Measurements from ENCODE around the gene FRMPD4.
"Not testable (repeated sequence)": the region's sequence is repeated elsewhere in the genome, so short reads cannot be mapped to it uniquely, and the experiment has no call there.

The FRMPD4 gene
- total RNA-seq, result 0 reads per million in 4 donors

DNA sequence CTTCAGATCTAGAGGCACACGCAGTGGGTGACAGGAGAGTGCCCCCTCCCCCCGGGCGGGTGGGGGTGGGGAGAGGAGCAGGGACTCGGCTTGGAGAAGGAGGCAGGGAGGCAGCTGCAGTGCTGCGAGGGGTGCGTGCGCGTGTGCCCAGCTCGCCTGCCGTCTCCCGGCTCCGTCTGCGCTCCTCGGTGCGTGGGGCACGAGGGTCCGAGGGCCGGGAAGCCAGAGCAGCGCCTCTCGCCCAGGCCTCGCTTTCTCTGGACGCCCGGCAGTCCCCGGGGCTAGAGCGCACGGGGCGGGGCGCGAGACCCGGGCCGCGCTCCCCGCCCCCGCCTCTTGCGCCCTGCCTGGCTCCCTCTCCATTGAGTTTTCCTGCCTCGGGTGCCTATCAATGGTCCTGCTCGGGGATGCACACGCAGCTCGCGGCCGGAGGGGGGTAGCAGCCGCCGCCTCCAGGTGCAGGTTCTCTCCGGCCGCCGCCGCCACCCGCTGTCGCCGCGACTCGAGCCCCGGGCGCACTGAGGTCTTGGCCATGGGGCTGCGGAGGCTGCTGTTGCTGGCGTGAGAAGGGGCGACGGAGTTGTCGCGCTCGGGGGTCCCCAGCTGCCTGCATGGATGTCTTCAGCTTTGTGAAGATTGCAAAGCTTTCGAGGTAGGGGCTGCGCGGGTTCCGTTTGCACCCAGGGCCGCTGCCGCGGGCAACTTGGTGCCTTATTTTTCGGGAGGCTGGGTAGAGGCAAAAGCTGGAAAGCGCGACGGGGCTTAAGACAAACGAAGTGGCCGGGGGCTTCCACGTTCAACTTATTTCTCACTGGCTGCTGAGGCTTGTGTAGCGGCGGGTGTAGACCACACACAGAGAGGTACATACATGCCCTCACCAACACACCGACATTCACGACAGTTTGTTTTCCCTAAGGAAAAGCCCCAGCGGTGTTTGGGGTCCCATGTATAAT lies at the start of gene FRMPD4:
Gene FRMPD4 (plus strand): TSS at position 113 of the 953 bp plus-strand sequence. CDS start 499 bp downstream, at position 612.
- no peak for DNase-seq

DNA sequence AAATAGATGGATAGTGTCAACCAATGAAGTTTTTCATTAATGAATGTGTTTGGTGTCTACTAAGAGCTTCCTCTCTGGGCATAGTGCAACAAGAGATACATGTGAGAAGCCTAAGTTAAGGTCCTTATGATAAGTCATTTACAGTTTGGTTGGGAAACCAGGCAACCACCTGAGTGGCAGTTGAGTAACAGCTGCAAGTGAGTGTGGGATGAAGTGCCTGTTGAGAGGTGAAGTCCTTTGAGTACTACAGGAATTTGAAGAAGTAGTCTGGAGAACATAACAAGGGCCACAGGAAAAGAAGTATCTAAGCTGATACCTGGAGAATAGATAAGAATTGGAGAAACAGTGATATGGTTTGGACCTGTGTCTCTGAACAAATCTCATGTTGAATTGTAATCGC lies 48.5 kb upstream of the FRMPD4 start:
- DNase-seq, result no peak

DNA sequence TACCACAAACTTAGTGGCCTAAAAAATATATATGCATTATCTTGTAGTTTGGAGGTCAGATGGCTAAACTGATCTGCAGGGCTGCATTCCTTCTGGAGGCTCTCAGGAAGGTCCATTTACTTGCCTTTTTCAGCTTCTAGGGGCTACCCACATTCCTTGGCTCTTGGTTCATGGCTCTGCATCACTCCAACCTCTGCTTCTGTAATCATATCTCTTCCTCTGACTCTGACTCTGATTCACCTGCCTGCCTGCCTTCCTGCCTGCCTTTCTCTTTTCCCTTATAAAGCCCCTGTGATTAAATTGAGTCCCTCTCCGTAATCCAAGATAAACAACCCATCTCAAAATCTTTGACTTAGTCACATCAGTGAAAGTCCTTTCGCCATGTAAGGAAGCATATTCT lies 25.0 kb upstream of the FRMPD4 start:
- DNase-seq, result no peak

DNA sequence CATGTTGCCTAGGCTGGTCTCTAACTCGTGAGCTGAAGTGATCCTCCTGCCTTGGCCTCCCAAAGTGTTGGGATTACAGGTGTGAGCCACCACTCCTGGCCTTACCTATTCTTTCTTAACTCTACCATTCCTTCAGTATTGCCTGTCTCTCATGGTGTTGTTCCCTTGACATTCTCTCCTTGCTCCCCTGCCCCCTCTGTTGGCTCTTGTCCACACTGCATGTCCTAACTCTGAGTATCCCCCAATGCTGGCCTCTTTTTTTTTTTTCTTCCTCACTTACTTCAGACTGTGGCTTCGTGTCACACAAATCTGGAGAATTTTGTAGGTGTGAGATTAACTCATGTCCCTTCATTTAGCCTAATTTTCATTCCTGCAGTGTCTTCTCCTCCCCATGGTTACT lies 22.9 kb upstream of the FRMPD4 start:
- no peak for DNase-seq

DNA sequence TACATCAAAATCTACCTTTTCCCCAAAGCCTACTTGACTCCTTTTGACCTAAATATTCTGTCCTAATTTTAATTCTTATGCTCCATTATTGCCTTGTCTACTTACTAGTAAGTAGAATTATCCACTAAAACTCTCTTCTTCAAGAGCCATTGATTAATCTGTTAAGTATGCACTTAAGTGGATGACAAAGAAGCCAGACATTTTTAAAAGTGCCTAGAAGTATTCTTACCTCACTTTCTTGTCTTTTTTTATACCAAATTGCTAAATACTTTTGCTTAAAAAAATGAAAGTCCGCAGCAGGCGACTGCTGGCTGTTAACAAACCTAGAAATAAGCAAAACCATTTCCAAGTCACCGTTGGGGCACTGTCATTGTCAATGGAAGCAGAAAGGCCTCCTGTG lies 20.1 kb upstream of the FRMPD4 start:
- DNase-seq, result no peak

DNA sequence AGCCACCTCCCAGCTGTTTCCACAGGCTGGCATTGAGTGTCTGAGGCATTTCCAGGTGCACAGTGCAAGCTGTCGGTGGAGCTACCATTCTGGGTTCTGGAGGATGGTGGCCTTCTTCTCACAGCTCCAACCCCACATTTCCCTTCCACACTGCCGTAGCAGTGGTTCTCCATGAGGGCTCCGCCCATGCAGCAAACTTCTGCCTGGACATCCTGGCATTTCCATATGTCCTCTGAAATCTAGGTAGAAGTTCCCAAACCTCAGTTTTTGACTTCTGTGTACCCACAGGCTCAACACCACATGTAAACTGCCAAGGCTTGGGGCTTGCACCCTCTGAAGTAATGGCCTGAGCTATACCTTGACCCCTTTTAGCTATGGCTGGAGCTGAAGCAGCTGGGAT lies 10.3 kb upstream of the FRMPD4 start:
- no peak for DNase-seq

DNA sequence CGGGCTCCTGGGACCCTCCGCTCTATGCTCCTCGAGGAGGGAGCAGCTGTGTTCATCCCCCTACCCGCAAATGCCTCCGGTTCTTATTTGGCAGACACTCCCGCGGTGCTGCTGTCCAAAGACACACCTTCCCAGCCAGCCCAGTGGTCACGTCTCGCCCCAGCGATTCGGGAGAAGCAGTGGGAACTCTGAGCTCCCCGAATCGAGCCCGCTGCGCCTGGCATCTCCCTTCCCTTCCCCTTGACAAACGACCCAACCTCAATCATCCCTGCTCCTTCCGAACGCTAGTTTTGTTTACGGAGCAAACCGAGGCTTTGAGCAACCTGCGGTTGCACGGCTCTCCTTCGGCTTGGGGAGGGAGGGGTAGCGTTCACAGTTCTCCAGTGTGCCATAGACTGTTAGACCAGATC lies 317 bp upstream of the FRMPD4 start:
- DNase-seq, result no peak

DNA sequence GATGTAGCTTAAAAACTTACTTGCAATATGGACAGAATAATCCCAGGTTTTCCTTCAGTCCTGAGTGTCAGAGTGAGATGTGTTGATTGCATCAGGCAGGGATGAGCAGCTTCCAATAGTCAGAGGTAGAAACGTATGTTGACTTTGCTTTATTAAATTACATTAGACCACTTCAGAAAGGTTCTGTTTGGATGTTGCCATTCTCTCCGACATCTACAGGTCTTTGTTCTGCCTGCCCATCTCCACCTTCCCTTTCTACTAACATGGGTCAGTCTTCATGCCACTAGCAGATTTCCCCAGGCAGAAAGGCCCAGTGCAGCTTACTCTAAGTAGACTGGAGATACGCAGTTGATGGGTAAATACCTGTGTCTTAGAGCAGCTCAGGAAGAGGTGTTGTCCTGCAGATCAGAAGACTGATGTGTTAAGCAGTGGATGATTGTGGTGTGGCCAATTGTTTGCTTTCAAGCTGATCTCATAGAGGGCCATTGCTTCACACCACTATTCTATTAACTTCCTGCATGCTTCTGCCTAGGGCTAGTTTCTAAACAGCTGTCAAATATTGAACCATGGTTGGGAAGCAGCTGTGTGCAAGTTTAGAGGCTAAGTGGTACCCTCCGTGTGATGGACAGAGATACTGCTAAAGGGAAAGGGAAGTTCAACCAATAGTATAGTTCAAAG lies 1.8 kb downstream of the FRMPD4 start:
- DNase-seq, result no peak

DNA sequence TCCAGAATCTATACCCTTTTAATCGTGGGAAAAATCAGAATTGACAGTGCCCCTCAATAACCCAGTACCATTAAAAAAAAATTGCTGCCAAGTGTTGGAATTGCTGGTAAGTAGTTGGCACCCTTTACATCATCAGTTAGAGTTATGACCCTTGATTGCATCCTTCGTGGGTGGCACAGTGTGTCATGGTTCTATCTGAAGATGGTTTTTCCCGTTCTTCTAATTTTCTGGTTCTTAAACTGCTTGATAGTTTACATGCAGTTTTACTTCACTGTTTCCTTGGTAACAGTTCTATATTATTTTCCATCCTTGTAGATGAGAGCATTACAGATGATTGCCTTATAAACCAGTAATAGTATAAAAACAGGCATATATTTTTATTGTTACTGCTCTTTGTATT lies 3.2 kb downstream of the FRMPD4 start:
- DNase-seq, result no peak

DNA sequence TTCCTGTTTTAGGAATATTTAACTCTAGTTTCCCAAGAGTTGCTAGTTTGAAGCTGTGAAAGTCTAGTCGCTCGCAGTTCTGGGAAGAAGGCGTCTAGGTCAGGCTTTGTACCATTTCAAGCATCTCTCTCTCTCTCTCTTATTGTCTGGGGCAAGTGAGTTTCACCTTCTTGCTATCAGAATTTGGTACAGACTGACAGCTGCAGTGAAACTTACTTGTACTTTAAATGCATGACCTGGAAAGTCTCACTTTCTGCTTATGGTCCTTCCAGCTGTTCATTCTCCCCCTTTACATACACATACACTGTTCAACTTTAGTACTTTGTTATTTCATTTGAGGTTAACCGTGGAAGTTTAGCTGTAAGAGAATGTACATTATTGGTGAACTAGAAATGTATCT lies 4.4 kb downstream of the FRMPD4 start:
- DNase-seq, result no peak

DNA sequence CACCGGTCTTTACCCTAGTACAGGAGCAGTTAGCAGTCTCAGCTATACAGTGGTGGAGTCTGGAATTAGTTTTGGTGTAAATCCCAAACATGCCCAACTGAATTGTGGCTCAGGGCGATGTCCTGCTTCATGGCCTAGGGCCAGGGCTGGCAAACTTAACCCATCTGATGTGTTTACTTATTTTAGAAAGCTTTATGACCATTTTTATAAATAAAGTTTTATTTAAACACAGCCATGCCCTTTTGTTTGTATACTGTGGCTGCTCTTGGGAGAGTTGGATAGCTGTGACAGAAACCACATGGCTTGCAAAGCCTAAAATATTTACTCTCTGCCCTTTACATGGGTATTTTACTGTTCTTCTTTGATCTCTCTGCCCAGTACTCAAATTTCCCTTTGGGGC lies 7.1 kb downstream of the FRMPD4 start:
- DNase-seq, result no peak

DNA sequence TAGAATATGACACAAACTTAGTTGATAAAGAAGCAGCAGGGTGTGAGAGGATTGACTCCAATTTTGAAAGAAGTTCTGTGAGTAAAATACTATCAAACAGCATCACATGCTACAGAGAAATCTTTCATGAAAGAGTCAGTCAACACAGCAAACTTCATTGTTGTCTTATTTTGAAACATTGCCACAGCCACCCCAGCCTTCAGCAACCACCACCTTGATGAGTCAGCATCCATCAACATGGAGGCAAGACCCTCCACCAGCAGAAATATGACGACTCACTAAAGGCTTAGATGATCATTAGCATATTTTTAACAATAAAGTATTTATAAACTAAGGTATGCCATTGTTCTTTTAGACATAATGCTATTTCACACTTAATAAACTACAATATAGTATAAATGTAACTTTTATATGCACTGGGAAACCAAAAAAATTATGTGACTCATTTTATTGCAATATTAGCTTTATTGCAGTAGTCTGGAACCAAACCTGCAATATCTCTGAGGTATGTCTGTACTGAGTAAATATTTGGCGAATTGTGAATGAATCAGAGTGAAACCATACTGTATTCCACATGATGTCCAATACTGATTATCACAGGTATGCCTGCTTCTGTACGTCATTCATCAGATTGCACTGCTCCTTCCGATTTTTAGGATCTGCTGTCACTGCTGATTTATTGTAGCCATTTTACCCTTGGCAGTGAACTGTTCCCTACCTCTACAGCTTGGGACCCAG lies 11.6 kb downstream of the FRMPD4 start:
- no peak for DNase-seq

DNA sequence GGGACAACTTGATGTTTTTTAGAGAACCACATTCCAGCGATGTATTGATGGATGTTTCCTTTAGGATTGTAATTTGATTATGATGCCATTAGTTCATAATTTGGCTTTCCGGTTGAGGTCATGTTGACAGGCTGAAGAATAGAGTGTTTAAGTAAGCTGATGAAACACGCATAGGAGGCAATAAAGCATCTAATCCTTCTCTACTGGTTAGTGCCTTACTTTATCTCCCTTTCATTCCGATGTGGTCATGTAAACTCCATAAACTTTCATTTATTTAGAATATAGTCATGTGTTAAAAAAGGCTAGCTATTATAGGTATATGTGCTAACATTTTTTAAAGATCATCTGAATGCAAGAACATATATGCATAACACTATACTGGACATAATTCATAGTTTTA lies 15.0 kb downstream of the FRMPD4 start:
- DNase-seq, result no peak

DNA sequence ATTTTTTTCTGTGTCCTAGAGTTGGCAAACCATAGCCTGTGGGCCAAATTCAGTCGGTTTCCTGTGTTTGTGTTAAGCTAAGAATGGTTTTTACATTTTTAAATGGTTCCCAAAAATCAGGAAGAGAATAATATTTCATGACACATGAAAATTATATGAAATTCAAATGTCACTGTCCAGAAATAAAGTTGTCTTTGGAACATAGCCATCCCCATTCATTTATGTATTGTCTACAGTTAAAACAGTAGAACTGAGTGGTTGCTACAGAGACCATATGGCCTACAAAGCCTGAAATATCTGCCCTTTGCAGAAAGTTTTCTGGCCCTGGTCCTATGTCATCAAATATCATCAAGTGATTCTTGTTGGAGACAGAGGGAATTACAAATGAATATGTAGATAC lies 15.5 kb downstream of the FRMPD4 start:
- DNase-seq, result no peak

DNA sequence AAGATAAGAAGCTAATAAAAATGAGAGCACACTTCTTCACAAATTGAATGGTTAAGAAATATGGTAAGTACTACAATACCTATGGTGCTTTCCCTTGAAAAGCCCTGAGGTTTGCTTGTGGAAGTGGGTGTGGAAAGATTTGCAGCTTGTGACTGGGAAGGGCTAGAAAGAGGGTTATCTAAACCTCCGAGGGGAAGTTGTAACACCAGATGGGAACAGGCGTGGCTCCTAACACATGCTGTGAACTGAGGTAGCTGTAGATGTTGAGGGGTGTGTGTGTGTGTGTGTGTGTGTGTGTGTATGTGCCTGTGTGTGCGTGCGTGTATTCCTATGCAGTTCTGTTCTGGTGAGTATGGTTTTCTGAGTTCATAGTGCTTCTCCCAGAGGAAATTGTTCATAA lies 21.5 kb downstream of the FRMPD4 start:
- no peak for DNase-seq

DNA sequence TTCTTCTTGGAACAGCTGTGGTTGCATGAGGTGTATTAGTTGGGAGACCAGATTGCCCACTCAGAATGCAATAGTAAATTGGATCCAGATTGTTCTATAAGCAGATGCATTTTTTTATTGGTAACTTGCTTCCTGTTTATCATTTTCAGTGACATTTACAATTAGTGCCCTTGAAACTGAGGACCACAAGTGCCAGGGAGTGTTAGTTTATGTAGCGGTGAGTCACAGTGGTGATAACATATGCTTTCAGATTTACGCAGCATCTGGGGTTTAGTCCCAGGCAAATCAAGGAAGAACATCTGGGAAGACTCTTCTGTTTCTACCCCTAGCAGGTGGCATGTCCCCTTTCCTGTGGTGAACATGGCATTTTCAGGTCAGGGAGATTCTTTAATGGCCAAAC lies 24.1 kb downstream of the FRMPD4 start:
- no peak for DNase-seq

DNA sequence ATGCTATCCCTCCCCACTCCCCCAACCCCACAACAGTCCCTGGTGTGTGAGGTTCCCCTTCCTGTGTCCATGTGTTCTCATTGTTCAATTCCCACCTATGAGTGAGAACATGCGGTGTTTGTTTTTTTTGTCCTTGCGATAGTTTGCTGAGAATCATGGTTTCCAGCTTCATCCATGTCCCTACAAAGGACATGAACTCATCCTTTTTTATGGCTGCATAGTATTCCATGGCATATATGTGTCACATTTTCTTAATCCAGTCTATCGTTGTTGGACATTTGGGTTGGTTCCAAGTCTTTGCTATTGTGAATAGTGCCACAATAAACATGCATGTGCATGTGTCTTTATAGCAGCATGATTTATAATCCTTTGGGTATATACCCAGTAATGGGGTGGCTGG lies 25.9 kb downstream of the FRMPD4 start:
- DNase-seq, result not testable (repeated sequence)

DNA sequence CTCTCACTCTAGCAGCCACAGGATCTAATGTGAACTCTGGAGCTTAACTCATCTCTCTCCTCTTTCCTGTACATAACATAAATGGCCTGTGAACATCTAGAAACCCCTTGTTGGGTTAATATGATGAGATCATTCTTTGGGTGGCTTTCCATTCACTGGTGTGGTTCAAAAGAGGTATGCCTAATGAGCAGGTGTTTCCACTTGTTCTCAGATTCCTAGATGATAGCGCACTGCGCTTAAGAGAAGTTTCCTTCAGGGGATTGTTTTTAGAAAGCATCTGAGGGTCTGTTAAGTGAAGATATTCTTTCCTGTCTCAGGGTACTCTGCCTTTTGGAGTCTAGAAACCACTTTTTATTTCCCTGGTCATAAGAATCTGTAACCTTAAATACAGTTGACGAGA lies 32.5 kb downstream of the FRMPD4 start:
- no peak for DNase-seq

DNA sequence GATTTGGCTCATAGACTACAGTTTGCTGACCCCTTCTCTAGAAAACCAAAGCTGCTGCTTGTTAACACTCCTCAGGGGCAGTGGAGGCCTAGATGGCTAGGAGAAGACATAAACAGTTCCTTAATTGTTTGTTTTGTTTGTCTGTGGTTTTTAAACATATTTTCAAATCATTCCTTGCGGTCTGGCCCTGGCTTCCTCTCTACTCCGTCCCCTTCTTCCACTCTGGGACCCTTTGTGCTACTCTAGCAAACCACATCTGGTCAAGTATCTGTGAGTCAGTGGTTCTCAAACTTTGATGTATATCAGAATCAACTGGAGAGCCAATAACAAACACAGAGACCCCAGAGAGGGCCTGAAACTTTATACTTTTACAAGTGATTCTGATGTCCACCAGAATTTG lies 36.1 kb downstream of the FRMPD4 start:
- DNase-seq, result no peak

DNA sequence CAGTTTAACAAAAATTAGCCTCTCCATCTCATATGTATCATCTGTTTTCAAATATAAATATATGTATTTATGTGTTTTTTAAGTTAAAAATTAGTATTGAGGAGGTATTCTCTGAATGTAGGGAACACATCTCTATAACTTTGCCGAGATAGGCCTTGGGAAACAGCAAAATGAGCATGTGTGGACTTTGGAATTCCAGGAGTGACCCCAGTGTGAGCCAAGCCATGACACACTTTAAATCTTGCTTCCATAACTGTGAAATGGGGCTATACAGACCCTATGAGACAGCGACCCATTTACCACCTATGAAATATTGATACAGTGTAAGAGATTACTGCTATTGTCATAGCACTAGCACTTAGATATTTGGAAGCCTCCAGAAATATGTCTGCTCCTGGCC lies 58.8 kb downstream of the FRMPD4 start:
- no peak for DNase-seq

DNA sequence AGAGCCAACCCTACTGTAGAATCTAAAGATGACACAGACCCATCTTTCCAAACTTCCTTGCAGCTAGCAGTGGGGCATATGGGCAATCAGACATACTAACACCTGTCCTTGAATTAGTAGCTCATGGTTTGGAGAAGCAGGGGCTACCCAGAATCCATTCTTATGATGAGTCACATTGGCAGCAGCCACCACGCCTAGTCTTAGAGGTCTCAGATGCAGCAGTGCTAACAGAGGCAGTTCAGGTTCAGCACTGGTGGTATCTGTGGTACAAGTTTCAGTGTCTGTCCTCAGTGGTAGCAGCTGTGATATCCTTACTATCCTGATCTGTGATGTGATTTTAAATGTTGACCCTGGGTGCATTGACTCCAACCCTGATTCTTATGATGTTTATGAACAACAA lies 68.1 kb downstream of the FRMPD4 start:
- no peak for DNase-seq

DNA sequence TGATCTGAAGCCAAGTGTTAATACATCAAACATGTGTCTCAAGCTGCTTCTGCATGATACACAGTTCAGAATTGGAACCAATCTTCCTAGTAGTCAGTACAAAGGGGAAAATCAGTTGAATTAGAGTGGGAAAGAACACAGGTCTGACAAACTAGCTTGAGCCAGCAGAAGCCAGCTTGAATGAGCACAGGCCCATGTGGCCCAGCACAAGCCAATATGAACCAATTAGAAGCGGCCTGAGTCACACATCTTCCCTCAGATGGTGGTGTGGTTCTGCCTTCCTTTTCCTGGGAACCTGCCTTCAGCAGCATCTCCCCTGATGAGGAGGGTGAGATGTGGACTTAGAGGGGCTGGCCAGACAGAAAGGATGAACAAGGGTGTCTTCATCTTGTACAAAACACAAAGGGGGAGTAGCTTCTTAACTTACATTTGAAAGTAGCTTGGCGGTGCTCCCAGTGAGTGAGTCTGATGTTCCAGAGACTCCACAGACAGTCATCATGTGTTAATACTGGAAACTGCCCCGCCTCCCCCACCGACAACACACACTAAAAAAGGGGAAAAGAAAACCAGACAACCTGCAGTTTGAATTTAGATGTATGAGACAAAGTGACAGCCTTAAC lies 72.0 kb downstream of the FRMPD4 start:
- no peak for DNase-seq

DNA sequence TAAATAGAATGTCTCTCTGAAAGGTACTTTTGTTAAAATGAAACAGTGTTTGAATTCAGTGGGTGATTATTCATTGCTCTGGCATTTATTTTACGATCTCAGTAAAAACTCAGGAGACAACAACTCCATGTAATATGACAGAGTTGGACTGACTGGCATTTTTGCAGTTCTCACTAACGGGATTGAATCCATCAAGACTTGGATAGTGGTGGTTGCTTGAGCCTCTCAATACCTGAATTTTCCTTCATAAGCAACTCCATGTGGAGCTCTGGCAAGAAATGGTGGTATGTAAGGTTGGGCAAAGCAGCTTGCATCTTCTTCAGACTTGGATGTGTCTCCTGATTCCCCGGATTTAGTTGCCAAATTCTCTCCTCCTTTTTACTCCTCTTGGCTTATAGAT lies 72.7 kb downstream of the FRMPD4 start:
- no peak for DNase-seq
